Measurements from ENCODE around the gene NFATC2.

- no peak for TF ChIP-seq CTCF (conservative IDR thresholded peaks at IDR 0.05 in 1 of 2, IDR thresholded peaks at IDR 0.05 in 1 of 2; ENCODE audit: extremely low read depth in 1 of 2, insufficient read depth in 1 of 2, low read depth in 1 of 2, low read length in 2 of 2)
- no peak for TF ChIP-seq EZH2 (IDR thresholded peaks at IDR 0.05; ENCODE audit: borderline replicate concordance, low read length)
These were observed 45.6 kb downstream of the NFATC2 start for GRCh38 chr20:51496964-51497363.

All from mammary epithelial cell (primary cell).